Retinal pigment epithelial cell (primary cell): ENCODE data around the gene TBCD.

Source experiments
- DNase-seq: peaks from one replicate; pipeline ENCODE4 v3.0.0-alpha.2; 2010; ENCODE audit warnings: low read depth
- H3K4me3 ChIP-seq: 2 replicates; pipeline ENCODE4 v1.5.1; 2011; ENCODE audit warnings: mild to moderate bottlenecking, low read length, control low read depth, moderate library complexity
- TF ChIP-seq, protein P1 (sequence below): conservative IDR thresholded peaks from 2 replicates; pipeline ENCODE4 v1.5.1; 2011; ENCODE audit warnings: low read depth, low read length, control low read depth, inconsistent platforms

Gene TBCD

DNA sequence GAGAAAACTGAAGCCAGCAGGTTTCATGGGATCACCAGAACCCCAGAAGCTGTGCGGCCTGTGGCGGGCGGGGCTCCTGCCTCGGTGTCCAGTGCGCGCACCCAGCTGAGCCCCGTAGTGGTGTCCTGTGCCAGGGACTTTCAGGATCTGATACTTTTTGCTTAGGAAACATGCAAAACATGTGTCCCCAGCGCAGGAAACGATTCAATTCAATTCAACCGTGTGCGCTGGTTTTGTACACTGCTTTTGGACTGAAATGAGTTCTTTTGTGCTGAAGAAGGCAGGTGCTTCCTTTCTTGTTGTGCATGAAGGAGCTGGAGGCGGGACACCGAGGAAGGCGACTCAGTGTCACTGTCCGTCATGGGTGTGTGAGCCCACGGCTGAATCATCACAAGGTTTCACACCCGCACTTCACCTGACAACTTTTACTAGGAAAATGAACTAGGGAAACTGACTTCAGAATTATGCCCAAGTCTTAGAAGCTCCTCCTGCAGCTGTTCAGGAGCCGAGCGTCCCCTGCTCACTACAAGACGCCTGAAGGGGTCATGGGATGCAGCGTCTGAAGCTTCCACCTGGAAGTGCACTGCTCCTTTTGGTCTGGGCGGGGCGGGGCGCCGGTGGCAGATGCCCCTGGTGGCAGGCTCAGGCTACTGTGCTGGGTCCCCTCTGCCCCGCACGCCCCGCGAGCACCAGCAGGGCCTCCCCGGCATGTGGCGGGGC lies 119.4 kb downstream of the TBCD start:
- no peak for DNase-seq
- TF ChIP-seq, protein P1, sequence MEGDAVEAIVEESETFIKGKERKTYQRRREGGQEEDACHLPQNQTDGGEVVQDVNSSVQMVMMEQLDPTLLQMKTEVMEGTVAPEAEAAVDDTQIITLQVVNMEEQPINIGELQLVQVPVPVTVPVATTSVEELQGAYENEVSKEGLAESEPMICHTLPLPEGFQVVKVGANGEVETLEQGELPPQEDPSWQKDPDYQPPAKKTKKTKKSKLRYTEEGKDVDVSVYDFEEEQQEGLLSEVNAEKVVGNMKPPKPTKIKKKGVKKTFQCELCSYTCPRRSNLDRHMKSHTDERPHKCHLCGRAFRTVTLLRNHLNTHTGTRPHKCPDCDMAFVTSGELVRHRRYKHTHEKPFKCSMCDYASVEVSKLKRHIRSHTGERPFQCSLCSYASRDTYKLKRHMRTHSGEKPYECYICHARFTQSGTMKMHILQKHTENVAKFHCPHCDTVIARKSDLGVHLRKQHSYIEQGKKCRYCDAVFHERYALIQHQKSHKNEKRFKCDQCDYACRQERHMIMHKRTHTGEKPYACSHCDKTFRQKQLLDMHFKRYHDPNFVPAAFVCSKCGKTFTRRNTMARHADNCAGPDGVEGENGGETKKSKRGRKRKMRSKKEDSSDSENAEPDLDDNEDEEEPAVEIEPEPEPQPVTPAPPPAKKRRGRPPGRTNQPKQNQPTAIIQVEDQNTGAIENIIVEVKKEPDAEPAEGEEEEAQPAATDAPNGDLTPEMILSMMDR = no peak

DNA sequence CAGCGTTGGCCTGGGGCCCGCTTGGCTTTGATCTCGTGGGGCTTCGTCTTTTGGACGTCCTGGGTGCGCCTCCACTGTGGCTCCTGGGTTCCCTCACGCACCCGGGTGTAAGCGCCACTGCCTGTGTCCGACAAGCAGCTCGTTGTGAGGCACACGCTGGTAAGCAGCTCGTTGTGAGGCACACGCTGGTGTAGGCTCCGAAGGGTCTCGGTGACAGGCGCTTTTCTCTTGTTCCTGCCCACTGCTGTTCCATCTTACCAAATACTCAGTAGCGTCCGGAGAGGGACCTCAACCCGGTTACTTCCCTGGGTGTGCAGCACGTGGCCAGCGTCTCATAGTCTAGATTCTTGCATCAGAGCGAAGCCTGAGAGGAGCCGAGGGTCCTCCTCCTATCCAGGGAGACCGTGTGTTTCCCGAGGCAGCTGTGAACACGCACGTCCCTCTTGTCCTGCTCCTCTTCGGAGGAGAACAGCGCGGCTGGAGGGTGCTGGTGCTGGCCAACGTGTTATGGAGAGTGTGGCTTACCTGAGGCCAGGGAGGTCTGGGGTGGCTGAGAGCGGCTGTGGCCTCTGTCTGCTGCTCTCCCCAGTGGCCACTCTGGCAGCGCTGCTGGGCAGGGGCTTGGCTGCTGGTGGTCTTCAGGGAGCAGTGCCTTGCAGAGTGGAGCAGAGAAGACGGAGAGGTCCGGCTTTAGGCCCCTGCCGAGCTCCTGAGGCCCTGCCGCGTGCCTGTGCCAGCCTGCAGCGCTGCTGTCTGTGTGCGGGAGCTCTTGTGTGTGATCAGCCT lies 120.1 kb downstream of the TBCD start:
- H3K4me3 ChIP-seq = no peak overlapping the region
- TF ChIP-seq, protein P1 = no peak
- DNase-seq = no peak

More for the DNA sequence above, 119.4 kb downstream of the TBCD start:
- H3K4me3 ChIP-seq = no peak overlapping the region

DNA sequence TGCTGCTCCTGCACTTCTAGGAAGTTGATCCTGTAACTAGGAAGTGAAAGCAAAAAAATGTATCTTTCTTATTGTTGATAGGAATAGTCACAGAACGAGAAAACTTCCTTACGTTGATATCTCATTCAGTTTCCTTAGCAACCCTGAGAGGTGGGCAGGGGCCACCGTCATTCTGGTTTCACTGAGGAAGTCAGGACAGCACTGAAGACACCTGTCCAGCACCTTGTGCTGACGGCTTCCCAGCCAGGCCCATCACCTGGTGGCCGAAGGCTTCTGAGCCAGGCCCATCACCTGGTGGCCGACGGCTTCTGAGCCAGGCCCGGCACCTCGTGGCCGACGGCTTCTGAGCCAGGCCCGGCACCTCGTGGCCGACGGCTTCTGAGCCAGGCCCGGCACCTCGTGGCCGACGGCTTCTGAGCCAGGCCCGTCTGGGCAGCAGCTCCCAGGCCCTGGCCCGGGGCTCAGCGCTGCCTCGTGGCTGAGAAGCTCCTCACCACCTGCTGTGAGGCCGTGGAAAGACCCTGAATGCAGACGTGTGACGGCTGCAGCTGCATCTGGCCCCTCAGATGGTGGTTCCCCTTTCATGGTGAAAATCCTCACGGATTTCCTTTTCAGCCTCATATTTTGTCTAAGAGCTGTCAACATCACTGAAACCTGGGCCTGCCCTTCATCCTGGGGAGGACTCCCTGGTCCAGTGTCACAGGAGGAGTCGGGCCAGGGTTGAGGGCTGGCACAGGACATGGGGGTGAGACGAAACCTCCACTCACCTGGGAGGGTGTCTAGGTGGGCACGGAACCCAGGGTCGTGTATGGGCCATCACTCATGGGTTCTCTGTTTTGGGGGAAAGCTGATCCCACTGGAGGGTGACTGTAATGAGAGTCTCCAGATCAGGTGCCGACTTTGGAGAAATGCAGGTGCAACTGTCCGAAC lies 121.0 kb downstream of the TBCD start:
- no peak overlapping the region for H3K4me3 ChIP-seq
- TF ChIP-seq, protein P1 = no peak
- DNase-seq = no peak

DNA sequence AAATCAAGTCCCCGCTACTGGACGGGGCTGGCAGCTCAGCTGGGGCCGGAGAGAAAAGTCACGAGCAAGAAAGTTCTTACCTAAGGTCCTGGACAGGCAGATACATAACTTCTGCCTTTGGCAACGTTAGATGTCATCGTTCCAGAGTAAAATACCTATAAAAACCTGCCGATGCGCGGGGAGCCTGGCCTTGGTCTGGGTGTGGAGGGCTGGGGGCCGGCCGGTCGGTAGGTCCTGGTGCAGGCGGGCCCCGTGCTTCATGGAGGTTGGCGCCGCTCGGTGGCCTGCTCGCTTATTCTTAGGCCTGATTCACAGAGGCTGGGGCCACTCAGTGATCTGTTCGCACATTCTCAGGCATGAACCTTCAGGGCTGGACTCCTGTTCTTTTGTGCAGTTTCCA lies 121.7 kb downstream of the TBCD start:
- TF ChIP-seq, protein P1 = no peak
- no peak overlapping the region for H3K4me3 ChIP-seq
- no peak for DNase-seq

DNA sequence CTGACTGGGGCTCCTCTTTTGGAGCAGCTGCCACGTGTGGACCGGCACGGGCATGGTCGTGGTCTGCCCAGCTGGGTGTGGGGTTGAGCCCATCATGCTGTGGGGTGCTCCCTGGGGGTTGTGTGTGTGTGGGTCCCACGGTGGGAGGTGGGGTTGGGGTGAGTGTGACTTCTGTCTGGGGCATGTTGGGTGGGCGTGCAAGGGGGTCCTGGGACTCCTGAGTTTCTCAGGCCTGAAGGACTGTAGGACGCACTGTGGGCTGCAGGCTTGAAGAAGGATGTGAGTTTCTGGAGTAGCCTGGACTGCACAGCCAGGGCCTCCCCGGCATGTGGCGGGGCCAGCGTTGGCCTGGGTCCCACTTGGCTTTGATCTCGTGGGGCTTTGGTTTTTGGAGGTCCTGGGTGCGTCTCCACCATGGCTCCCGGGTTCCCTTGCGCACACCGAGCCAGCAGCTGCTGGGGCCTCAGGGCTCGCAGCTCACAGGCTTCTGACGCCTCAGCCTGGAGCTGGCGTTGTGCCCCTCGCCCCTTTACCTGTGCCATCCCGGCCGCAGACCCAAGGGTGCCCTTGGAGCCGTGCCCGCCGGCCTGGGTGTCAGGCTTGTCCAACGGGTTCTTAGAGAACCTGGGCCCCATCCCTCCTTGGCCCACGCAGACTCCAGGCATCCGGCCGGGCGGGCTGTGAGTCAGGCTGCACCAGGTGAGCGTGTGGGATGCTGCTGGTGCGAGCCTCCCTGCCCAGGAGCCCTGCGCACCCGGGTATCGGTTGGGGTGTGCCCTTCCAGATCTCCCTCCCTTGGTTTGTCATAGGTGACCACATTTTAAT lies 122.4 kb downstream of the TBCD start:
- H3K4me3 ChIP-seq = no peak overlapping the region
- DNase-seq = no peak
- TF ChIP-seq, protein P1 = no peak

DNA sequence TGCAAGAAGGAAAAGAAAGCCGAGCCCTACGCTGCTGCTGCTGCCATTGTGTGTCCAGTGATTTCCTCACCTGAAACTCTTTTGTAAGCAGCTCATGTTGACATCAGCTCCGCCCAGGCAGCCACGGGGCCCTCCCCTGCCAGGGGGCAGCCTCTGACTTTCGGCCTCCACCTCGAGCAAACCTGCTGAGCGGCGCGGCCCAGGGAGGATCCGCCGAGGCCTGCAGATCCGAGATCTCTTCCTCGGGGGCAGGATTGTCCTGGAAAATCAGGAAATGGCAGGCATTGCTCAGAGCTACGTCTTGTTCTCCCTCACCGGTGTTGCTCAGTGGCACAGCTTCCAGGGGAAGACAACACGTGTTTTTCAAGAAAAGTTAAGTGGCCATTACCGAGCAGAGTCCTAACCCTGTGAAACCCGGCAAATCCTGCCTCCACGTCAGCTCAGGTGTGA lies 123.6 kb downstream of the TBCD start:
- DNase-seq = no peak
- no peak overlapping the region for H3K4me3 ChIP-seq
- TF ChIP-seq, protein P1 = no peak
